PFSK-1 (cell line): ENCODE measurements around the gene AASDHPPT.

Experiments used
- FOXP2 ChIP-seq: optimal IDR thresholded peaks from 2 replicates; pipeline ENCODE3; 2011; ENCODE audit warnings: borderline replicate concordance, control low read depth, inconsistent platforms; ENCODE audit not compliant: insufficient read depth; ENCODE audit errors: extremely low read length, extremely low read depth
- POLR2AphosphoS5 ChIP-seq: IDR thresholded peaks from 2 replicates; pipeline ENCODE4 v1.6.1; 2012; ENCODE audit warnings: low read depth, mild to moderate bottlenecking, control low read depth, low read length, moderate library complexity
- REST ChIP-seq, 2 experiments: IDR thresholded peaks; 2 replicates each; pipeline versions ENCODE4 v1.6.1 to v1.8.0; 2011 to 2012; ENCODE audit warnings: low read depth in 2 of 2, low read length in 2 of 2, control low read depth in 1 of 2, inconsistent platforms in 1 of 2, mild to moderate bottlenecking in 1 of 2, moderate library complexity in 1 of 2; ENCODE audit not compliant: insufficient read depth in 1 of 2
- SIN3A ChIP-seq: IDR thresholded peaks from 2 replicates; pipeline ENCODE4 v1.6.1; 2012; ENCODE audit warnings: mild to moderate bottlenecking, low read length, moderate library complexity, borderline replicate concordance; ENCODE audit not compliant: insufficient read depth
- TAF1 ChIP-seq: IDR thresholded peaks from 2 replicates; pipeline ENCODE4 v1.6.1; 2012; ENCODE audit warnings: low read length, control low read depth, borderline replicate concordance; ENCODE audit not compliant: insufficient read depth

- peak; percentile 85 for TF ChIP-seq POLR2AphosphoS5
- peak; percentile 67; the same call in 1 of the 2 replicates for TF ChIP-seq SIN3A
- 0 out of 4 replicates have a peak, but pooled peaks of 1 of the 2 experiments have one; percentile 13 for TF ChIP-seq REST (IDR thresholded peaks at IDR 0.05; ENCODE audit: insufficient read depth in 1 of 2, low read depth in 2 of 2, low read length in 2 of 2)
- no peak for TF ChIP-seq FOXP2
- TF ChIP-seq TAF1 = peak; percentile 56; the same call in 1 of the 2 replicates
Observed at GRCh38 chr11:106077609-106078455, at the start of gene AASDHPPT.
